CD4-positive, alpha-beta T cell treated with Interleukin-6 at 100 ng/mL for 8 hours (primary cell): ENCODE measurements around the gene SNRNP40.
"Not testable (repeated sequence)": the region's sequence is repeated elsewhere in the genome, so short reads cannot be mapped to it uniquely, and the experiment has no call there.

Source experiments
- DNase-seq: peaks from one replicate; pipeline ENCODE4 v3.0.0-alpha.2; 2020; ENCODE audit warnings: mixed read lengths, low spot score

SNRNP40 gene

GRCh38 chr1:31296486-31297276 lies at the start of gene SNRNP40, which contains the start of gene ZCCHC17:
SNRNP40 (minus strand) TSS chr1:31296788; CDS start chr1:31296751, 37 bp downstream.
ZCCHC17 (plus strand) TSS chr1:31297032; CDS start chr1:31310099, 13,067 bp downstream.
- peak; percentile 97 for DNase-seq

- no peak for DNase-seq
These were observed 49.0 kb upstream of the SNRNP40 start for GRCh38 chr1:31345635-31346034.

GRCh38 chr1:31344503-31344902 lies 47.9 kb upstream of the SNRNP40 start:
- DNase-seq, result no peak

DNA sequence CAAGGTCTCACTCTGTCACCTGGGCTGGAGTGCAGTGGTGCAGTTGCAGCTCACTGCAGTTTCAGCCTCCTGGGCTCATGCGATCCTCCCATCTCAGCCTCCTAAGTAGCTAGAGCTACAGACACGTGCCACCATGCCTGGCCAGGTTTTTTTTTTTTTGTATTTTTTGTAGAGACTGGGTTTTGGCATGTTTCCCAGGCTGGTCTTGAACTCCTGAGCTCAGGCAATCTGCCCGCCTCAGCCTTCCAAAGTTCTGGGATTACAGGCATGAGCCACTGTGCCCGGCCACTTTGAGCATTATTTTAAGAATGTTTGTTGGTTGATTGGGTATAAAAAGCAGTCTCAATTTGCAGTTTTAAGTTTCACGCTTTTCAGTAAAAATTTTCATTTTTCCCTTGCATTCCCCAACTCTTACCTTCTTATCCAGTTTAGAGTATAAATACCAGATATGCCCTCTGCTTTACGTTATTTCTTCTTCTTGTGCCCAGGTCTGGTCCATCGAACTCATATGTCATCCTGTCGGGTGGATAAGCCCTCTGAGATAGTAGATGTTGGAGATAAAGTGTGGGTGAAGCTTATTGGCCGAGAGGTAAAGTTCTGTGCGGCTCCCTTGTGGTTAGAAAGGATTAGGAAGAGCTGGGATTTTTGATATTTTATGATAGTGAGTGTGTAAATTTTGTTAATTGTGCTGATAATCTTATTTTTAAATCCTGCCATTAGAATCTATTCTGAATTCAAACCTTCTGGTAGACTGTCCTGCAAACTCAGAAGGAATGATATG lies 40.3 kb upstream of the SNRNP40 start:
- DNase-seq, result no peak

DNA sequence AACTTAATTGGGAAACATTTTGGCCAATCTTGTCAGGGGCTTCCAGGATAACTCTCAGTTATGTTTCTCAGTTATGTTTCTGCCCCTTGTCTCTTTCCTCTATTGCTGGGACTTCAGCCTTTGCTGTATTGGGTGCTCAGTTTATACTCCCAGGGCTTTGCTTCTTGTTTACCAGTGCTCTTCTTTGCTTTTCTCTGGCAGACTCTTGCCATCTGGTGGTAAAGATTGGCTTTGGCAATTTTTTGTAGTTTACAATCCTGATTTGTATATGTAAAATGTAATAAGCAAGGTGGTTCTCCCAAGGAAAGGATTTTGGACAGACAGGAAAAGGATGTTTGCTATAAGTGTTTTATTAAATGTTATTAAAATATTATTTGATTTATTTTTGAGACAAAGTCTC lies 38.4 kb upstream of the SNRNP40 start:
- no peak for DNase-seq

DNA sequence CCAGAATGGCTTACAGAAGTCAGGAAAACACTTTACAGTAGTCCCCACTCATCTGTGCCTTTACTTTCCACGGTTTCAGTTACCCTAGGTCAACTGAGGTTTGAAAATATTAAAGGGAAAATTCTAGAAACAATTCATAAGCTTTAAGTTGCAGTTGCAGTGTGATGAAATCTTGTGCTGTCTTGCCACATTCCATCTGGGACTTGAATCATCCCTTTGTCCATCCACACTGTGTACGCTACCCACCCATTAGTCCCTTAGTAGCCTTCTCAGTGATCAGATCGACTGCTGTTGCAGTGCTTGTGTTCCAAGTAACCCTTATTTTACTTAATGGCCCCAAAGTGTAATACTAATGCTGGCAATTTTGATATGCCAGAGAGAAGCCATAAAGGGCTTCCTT lies 30.8 kb upstream of the SNRNP40 start:
- DNase-seq, result no peak

- no peak for DNase-seq
These were observed 29.9 kb upstream of the SNRNP40 start for GRCh38 chr1:31326461-31326860.

GRCh38 chr1:31324992-31325391 lies 28.4 kb upstream of the SNRNP40 start:
- DNase-seq, result no peak

DNA sequence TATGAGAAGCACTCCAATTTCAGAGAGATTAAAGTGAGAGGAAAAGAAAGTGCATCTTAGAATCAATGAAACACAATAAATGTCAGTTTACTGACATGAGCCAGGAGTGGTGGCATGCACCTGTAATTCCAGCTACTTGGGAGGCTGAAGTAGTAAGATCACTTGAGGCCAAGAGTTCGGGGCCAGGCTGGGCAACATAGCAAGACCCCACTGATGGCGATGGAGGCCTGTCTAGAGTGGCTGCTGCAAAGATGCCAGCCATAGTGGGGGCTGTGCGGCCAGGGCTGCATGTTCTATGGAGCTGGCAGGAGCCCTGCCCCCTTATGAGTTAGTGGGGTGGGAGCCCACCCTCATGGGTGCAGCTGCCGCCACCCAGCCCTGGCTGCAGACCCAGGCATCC lies 27.5 kb upstream of the SNRNP40 start:
- DNase-seq, result no peak

DNA sequence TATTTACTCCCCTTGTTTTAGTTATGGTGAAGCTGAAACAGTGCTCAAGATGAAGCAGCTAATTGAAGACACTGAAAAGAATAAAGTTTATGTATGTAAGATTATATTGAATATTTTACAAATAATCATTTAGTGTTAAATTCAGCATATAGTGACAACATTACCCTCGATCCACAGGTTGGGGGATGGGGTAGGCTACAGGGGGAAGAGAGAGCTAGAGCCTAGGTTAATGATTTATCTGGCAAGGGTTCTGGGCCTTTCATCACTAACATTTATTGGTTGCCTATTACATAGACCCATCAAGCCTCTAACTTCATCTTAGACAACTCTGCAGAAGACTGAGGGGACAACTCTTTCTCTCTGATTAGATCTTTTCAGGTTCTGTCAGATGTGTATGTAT lies 21.6 kb upstream of the SNRNP40 start:
- no peak for DNase-seq

DNA sequence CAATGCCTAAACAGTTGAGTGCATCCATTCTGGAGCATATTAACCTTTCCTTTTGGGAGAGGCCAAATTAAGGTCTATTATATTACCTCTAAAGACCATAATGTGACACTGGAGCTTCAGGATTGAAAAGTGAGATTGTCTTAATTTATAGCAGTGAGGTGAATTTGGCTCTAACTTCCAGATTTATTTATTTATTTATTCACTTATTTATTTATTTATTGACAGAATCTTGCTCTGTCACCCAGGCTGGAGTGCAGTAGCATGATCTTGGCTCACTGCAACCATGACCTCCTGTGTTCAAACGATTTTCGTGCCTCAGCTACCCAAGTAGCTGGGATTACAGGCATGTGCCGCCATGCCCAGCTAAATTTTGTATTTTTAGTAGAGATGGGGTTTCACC lies 19.3 kb upstream of the SNRNP40 start:
- no peak for DNase-seq

DNA sequence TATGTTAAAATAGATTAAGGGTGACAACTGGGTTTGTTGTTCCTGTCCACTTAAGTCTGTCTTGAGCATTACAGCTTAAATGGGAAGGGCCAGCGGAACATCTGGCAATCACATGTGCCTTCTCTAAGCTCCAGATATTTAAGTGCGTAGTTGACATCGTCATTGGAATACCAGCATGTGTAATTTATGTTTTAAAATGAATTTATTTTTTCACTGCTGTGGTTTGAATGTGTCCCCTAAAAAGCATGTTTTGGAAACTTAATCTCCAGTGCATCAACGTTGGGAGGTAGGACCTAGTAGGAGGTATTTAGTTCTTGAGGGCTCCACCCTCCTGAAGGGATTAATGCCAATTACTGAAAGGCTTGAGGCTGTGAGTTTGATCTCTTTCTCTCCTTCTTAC lies 13.6 kb upstream of the SNRNP40 start:
- no peak for DNase-seq

- DNase-seq, result no peak
These were observed 11.4 kb upstream of the SNRNP40 start for GRCh38 chr1:31308036-31308435.

- DNase-seq, result no peak
These were observed 9.7 kb upstream of the SNRNP40 start for GRCh38 chr1:31306278-31306677.

GRCh38 chr1:31302709-31303441 lies 6.3 kb upstream of the SNRNP40 start:
- no peak for DNase-seq

DNA sequence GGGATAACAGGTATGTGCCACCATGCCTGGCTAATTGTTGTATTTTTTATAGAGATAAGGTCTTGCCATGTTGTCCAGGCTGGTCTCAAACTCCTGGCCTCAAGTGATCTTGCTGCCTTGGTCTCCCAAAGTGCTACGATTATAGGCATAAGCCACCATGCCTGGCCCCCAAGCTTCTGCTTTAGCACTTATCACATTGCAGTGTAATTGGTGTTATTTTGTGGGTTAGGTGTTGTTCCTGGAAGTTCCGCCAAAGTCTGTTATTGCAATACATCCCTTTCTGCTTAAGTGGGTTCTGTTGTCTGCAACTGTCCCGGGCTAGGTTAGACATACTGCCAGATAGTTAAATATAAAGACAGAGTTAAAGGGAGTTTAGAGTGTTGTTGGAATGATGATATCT lies 3.6 kb upstream of the SNRNP40 start:
- DNase-seq, result no peak

DNA sequence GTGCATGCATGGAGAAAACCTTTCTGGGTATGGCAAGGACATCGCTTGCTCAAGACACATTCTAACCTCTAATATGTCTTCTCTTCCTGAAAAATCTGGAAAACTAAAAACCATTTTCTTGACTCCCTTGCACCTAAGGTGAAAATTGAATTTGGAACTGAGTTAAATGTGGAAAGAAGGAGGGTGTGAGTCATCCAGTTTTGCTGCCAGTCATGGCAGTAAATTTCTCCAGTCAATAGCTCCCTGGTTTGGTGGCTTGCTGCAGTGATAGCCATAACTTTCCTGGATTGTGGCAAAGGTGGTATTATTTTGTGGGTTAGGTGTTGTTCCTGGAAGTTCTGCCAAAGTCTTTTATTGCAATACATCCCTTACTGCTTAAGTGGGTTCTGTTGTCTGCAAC lies 2.8 kb upstream of the SNRNP40 start:
- DNase-seq, result no peak

- no peak for DNase-seq
These were observed 974 bp upstream of the SNRNP40 start for GRCh38 chr1:31297277-31298247.

- no peak for DNase-seq
These were observed 608 bp downstream of the SNRNP40 start for GRCh38 chr1:31295874-31296485.

DNA sequence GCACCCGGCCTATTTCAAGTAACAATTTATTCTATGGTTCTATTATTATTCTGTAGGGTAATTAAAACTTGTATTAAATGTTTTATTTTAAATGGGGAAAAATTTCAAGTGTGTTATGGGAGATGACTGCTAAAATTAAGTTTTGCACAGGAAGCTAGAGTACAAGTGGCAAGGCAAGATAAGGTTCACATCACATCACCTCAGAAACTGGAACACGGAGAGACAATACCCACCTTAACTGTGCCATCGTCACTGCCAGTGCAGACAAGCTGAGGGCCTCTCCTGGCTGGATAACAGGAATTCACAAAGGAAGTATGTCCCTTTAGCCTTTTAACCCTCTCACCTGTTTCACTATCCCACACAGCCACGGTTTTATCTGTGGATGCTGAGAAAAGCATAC lies 7.6 kb downstream of the SNRNP40 start:
- DNase-seq, result no peak

- not testable (repeated sequence) for DNase-seq
These were observed 8.8 kb downstream of the SNRNP40 start for GRCh38 chr1:31287791-31288190.
